ENCODE results near the gene GSK3B.

- TF ChIP-seq CTCF (IDR thresholded peaks at IDR 0.05) (no peak), POLR2A (IDR thresholded peaks at IDR 0.05) (no peak), POLR2AphosphoS5 (IDR thresholded peaks at IDR 0.05) (no peak)
These were observed 41.6 kb downstream of the GSK3B start for GRCh38 chr3:120052677-120053076.

Data from breast epithelium (tissue), 3 donors.